Esophagus squamous epithelium (tissue), 5 donors: ENCODE measurements around the gene PHTF2. TPM values are rescaled to one million over a fixed set of nuclear protein-coding genes. Genes with fewer than 3 reads are reported as not detected.
"Not testable (repeated sequence)": the region's sequence is repeated elsewhere in the genome, so short reads cannot be mapped to it uniquely, and the experiment has no call there.

Experiments
- DNase-seq: peaks from one replicate; lab custom pipeline; 2025; lab: John Stamatoyannopoulos, UW
- H3K27ac ChIP-seq, 4 donors: fragments of 200-600 bp; sonication (generic); one replicate each; pipeline ENCODE4 v1.5.1; 2016 to 2019; ENCODE audit warnings: mild to moderate bottlenecking in 1 of 4
- H3K27me3 ChIP-seq, 4 donors: fragments of 200-600 bp; sonication (generic); 1 replicate in 3 of 4; 2 replicates in 1 of 4; pipeline versions ENCODE4 v1.5.1 to v1.6.0; 2017 to 2021; ENCODE audit warnings: antibody characterized with exemption in 1 of 4
- H3K36me3 ChIP-seq, 3 donors: fragments of 200-600 bp; sonication (generic); one replicate each; pipeline ENCODE4 v1.5.1; 2016 to 2019
- H3K4me1 ChIP-seq, 3 donors: fragments of 200-600 bp; sonication (generic); one replicate each; pipeline ENCODE4 v1.5.1; 2017 to 2019
- H3K4me3 ChIP-seq, 4 donors: fragments of 200-600 bp; sonication (generic); 1 replicate in 3 of 4; 2 replicates in 1 of 4; pipeline ENCODE4 v1.5.1; 2016 to 2019; ENCODE audit warnings: mild to moderate bottlenecking in 2 of 4, moderate library complexity in 1 of 4
- H3K9me3 ChIP-seq, 3 donors: fragments of 200-600 bp; sonication (generic); one replicate each; pipeline ENCODE4 v1.5.1; 2016 to 2019
- POLR2A ChIP-seq, 4 donors: fragments of 450-650 bp; IDR thresholded peaks; one replicate each; pipeline ENCODE4 v1.6.1; 2017; ENCODE audit warnings: antibody characterized with exemption in 4 of 4, mild to moderate bottlenecking in 4 of 4, moderate library complexity in 3 of 4
- WGBS, 2 donors: methylation state at CpG; one replicate each; pipeline ENCODE4 v1.1.5; 2018; 5-methylcytosine and 5-hydroxymethylcytosine counted together
- intact Hi-C: fragments of 100-400 bp; cut with DNase I; formaldehyde crosslinking; loops from one replicate; pipeline ENCODE4 v1.15.0; 2022
- total RNA-seq, 4 donors: library from RNA; depleted of rRNA; stranded (reverse); fragments of >200 nt; gene quantifications; one replicate each; pipeline ENCODE4 v1.1.0, GENCODE V29; 2016
- TF ChIP-seq, protein P1 (sequence below), 6 experiments: fragments of 450-650 bp in 4 of 6; fragments of 200-600 bp in 2 of 6; sonication (generic) in 2 of 6; IDR thresholded peaks; one replicate each; pipeline ENCODE4 v1.5.1; 2016 to 2019; ENCODE audit warnings: antibody characterized with exemption in 6 of 6, mild to moderate bottlenecking in 4 of 6, moderate library complexity in 4 of 6
- donor health status: DM: yes; HTN: yes; CAD: no.

The PHTF2 gene
- total RNA-seq, 4 donors from 2014 or later: 6.5 to 15.4 (median 13.5) TPM

- H3K9me3 ChIP-seq: no peaks in the 10 kb centered on the region
- H3K27me3 ChIP-seq: no peaks in the 10 kb centered on the region
- WGBS, 2 donors: 60 to 83% methylated on average over 7 of the region's 7 CpGs
- no peak overlapping the region for H3K4me3 ChIP-seq
- no peak for DNase-seq
- intact Hi-C loops: no loop called here
- H3K4me1 ChIP-seq: peaks cover 0 to 65% (median 7%) of the 10 kb centered on the region in 3 donors
- TF ChIP-seq POLR2A (IDR thresholded peaks at IDR 0.05): no peak
- TF ChIP-seq, protein P1, sequence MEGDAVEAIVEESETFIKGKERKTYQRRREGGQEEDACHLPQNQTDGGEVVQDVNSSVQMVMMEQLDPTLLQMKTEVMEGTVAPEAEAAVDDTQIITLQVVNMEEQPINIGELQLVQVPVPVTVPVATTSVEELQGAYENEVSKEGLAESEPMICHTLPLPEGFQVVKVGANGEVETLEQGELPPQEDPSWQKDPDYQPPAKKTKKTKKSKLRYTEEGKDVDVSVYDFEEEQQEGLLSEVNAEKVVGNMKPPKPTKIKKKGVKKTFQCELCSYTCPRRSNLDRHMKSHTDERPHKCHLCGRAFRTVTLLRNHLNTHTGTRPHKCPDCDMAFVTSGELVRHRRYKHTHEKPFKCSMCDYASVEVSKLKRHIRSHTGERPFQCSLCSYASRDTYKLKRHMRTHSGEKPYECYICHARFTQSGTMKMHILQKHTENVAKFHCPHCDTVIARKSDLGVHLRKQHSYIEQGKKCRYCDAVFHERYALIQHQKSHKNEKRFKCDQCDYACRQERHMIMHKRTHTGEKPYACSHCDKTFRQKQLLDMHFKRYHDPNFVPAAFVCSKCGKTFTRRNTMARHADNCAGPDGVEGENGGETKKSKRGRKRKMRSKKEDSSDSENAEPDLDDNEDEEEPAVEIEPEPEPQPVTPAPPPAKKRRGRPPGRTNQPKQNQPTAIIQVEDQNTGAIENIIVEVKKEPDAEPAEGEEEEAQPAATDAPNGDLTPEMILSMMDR (IDR thresholded peaks at IDR 0.05): no peak
- H3K36me3 ChIP-seq: no peaks in the 10 kb centered on the region
- H3K27ac ChIP-seq: peak overlapping the region; percentile 22 to 69 (median 48)
Observed at GRCh38 chr7:77831481-77831880, 32.9 kb downstream of the PHTF2 start.

DNA sequence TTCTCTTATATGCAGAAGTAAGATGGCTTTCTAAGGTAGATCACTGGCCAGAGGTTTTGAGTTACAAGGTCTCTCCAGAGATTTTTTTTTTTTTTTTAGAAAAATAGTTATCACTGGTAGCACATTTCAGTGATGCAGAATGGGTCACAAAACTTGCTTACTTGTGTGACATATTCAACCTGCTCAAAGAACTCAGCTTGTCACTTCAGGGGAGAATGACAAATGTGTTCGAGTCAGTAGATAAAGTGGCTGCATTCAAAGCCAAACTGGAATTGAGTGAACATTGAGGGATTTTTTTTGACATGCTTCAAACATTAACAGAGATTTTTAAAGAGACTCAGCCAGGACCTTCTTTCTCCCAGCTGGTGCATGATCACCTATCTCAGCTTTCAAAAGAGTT, 33.4 kb downstream of the PHTF2 start:
- DNase-seq: no peak
- no peaks in the 10 kb centered on the region for H3K36me3 ChIP-seq

DNA sequence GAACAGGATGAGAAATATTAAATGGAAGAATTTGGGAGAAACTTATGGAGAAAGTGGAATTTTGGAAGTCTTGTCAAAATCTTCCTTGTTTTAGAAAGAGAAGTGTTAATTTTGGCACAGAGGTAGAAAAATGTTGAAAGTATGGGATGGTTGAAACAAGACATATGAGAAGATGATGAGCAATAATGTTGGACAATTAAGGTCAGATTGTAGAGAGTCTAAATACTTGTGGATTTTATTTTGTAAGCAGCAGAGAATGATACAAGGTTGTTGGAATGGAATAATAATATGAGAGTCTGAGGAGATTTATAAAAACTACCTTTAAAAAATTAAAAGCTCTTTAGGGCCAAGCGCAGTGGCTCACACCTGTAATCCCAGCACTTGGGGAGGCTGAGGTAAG, 34.6 kb downstream of the PHTF2 start:
- intact Hi-C loops: no loop called here
- TF ChIP-seq, protein P1 (IDR thresholded peaks at IDR 0.05): no peak
- TF ChIP-seq POLR2A (IDR thresholded peaks at IDR 0.05): no peak
- no peak for DNase-seq
- Histone ChIP-seq H3K27ac (no peak overlapping the region), H3K4me3 (no peak overlapping the region), H3K27me3 (no peaks in the 10 kb centered on the region), H3K4me1 (peaks cover 0 to 64% (median 7%) of the 10 kb centered on the region in 3 donors), H3K9me3 (no peaks in the 10 kb centered on the region), H3K36me3 (no peaks in the 10 kb centered on the region)
- 100% methylated on average over 1 of the region's 1 CpG for WGBS, 2 donors

More for the DNA sequence above, 33.4 kb downstream of the PHTF2 start:
- Histone ChIP-seq H3K4me3 (no peak overlapping the region), H3K27ac (peak overlapping the region in 3 of 4 donors; percentile 33 to 69 (median 63)), H3K4me1 (peaks cover 0 to 66% (median 7%) of the 10 kb centered on the region in 3 donors), H3K9me3 (no peaks in the 10 kb centered on the region), H3K27me3 (no peaks in the 10 kb centered on the region)
- 50 to 77% methylated on average over 1 of the region's 1 CpG for WGBS, 2 donors
- TF ChIP-seq, protein P1 (IDR thresholded peaks at IDR 0.05): no peak
- no peak for TF ChIP-seq POLR2A (IDR thresholded peaks at IDR 0.05)
- intact Hi-C loops: no loop called here

GRCh38 chr7:77836425-77836824, 37.9 kb downstream of the PHTF2 start:
- WGBS, 2 donors: 100% methylated on average over 1 to 2 of the region's 2 CpGs
- H3K27me3 ChIP-seq, H3K9me3 ChIP-seq, intact Hi-C loops, H3K36me3 ChIP-seq, DNase-seq, H3K27ac ChIP-seq, H3K4me3 ChIP-seq: not testable (repeated sequence)
- peaks cover 0 to 38% (median 4%) of the 10 kb centered on the region in 3 donors for H3K4me1 ChIP-seq

DNA sequence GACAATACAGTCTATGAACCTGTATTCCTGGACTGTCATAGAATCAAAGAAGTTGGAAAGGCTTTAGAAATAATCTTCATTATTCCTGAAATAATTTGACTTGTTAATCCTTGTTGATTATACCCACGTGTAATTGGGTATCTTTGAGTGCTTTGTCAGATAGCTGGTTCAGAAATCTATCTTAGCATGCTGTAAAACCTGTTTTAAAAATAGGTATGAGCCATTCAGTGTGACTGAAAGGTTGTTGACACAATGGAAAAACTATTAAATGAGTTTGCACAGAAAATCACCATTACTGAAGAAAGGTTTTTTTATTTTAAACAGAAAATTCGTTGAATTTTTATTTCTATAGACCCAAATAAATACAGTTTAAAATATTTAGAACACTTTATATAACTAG, 38.7 kb downstream of the PHTF2 start:
- TF ChIP-seq POLR2A (IDR thresholded peaks at IDR 0.05): no peak
- TF ChIP-seq, protein P1 (IDR thresholded peaks at IDR 0.05): no peak
- no peaks in the 10 kb centered on the region for H3K36me3 ChIP-seq
- intact Hi-C loops: no loop called here
- WGBS, 2 donors: 20 to 27% methylated on average over 2 of the region's 2 CpGs
- no peaks in the 10 kb centered on the region for H3K9me3 ChIP-seq
- no peak for DNase-seq
- no peak overlapping the region for H3K4me3 ChIP-seq
- H3K27me3 ChIP-seq: no peaks in the 10 kb centered on the region
- H3K4me1 ChIP-seq: peaks cover 0 to 29% (median 4%) of the 10 kb centered on the region in 3 donors
- H3K27ac ChIP-seq: no peak overlapping the region

GRCh38 chr7:77837966-77838365, 39.4 kb downstream of the PHTF2 start:
- intact Hi-C loops: no loop called here
- Histone ChIP-seq H3K4me3 (no peak overlapping the region), H3K27me3 (no peaks in the 10 kb centered on the region), H3K27ac (no peak overlapping the region), H3K36me3 (no peaks in the 10 kb centered on the region), H3K9me3 (no peaks in the 10 kb centered on the region), H3K4me1 (peaks cover 0 to 28% (median 4%) of the 10 kb centered on the region in 3 donors)
- DNase-seq: no peak
- WGBS, 2 donors: 62 to 63% methylated on average over 1 of the region's 1 CpG
- no peak for TF ChIP-seq POLR2A (IDR thresholded peaks at IDR 0.05)
- TF ChIP-seq, protein P1 (IDR thresholded peaks at IDR 0.05): no peak
